HL-60 (cell line): ENCODE data around the gene SGMS1.

Experiments used
- CTCF ChIP-seq: IDR thresholded peaks from one replicate; pipeline ENCODE4 v1.5.1; 2011; ENCODE audit warnings: low read length, control low read depth, inconsistent platforms; ENCODE audit not compliant: insufficient read depth
- GABPA ChIP-seq: IDR thresholded peaks from 2 replicates; pipeline ENCODE4 v1.6.1; 2012; ENCODE audit warnings: low read depth
- POLR2AphosphoS5 ChIP-seq: IDR thresholded peaks from 2 replicates; pipeline ENCODE4 v1.6.1; 2012; ENCODE audit warnings: low read depth
- REST ChIP-seq: IDR thresholded peaks from 2 replicates; pipeline ENCODE4 v1.6.1; 2012; ENCODE audit warnings: low read depth; ENCODE audit not compliant: insufficient replicate concordance
- SPI1 ChIP-seq: IDR thresholded peaks from 2 replicates; pipeline ENCODE4 v1.6.1; 2012; ENCODE audit warnings: low read depth, mild to moderate bottlenecking, borderline replicate concordance

GRCh38 chr10:50326757-50327701, 296.7 kb downstream of the SGMS1 start:
- TF ChIP-seq CTCF (no peak), SPI1 (no peak), REST (no peak), GABPA (no peak), POLR2AphosphoS5 (no peak)
